EH (cell line): ENCODE measurements around the gene KIF5C.

Experiments
- DNase-seq: peaks from one replicate; pipeline ENCODE4 v3.0.0-alpha.2; 2015; ENCODE audit warnings: low read depth

KIF5C gene

DNA sequence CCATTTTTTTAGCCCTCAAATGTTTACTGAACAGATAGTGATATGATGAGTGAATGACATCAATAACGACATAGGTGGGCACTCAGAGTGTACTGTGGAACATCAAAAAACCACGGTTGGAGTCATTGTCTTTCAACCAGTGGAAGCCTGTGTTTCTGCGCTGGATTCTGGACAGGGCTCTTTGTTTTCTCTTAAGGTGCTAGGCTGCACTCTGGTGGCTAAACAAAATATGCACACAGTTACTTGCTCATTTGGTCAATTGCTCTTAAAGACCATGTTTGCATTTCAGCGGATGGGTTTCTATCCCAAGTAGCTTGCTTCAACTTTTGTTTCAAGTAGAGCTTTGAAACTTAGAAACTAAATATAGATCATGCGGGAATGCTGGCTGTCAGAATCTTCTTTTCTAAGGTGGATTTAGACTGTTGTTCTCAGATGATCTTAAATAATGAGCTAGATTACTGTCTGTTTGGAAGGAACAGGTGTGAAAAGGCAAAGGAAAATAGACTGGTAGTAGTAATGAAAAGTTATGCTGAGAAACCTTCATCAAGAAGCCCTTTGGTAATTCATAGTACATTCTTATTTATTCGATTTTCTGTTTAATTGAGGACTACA is 115.0 kb downstream of the KIF5C start:
- DNase-seq = peak; percentile 79

DNA sequence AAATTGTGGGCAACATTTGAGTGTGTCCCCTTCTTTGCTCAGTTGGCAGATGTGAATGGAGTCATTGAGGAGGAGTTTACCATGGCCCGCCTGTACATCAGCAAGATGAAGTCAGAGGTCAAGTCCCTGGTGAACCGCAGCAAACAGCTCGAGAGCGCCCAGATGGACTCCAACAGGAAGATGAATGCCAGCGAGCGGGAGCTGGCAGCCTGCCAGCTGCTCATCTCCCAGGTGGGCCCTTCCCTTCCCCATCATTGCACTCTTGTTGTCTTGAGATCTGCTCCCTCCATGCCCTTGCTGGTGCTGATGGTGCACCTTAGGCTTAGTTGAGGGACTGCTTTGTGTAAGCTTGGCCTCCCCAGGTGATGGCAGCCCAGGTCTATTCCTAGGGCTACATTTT is 115.9 kb downstream of the KIF5C start:
- no peak for DNase-seq

DNA sequence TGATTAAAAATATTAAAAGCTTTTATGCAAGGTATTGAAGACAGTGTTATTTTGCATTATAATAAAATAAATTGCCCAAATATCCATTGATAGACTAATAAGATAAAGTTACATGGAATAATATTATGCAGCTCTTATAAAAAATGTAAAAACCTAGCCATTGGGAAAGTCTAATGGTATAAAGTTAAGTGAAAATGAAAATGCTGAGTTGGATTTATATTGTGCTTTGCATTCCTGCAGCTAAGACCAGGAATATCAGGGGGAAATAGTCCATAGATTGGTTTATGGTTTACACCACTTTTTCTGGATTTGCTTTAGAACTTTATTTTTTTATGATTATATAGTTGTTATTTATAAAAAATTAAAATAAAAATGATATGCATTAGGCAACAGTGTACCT is 117.4 kb downstream of the KIF5C start:
- DNase-seq = no peak

DNA sequence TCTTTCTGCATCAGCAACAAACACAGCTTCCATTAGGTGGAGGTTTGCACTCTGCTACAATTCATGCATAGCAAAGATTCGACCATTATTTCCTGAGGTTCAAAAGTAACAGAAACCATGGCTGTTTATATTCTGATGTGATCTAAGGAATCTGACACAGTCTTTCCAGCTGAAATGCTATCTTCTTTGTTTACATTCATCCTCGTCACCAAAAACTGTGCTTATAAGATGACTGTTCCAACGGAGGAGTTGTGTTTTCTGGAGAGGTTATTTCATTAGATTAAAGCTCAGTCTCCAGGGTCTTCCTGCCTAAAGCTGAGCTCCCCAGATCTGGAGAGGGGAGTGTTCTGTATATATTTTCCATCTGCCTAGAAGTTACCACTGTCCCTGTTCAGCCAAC is 118.3 kb downstream of the KIF5C start:
- DNase-seq = no peak

DNA sequence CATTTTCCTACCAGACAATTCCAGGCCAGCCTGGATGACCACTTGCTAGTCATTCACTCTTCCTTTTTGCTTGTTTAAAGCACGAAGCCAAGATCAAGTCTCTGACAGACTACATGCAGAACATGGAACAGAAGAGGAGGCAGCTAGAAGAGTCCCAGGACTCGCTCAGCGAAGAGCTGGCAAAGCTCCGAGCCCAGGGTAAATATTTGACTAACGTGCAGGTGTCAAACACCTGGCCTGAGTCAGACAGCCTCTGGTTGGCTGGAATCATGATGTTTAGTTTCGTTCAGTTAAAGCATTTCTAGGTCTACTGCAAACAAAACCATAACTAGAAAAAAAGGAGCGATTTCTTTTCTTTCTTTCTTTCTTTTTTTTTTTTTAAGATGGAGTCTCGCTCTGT is 119.3 kb downstream of the KIF5C start:
- no peak for DNase-seq

DNA sequence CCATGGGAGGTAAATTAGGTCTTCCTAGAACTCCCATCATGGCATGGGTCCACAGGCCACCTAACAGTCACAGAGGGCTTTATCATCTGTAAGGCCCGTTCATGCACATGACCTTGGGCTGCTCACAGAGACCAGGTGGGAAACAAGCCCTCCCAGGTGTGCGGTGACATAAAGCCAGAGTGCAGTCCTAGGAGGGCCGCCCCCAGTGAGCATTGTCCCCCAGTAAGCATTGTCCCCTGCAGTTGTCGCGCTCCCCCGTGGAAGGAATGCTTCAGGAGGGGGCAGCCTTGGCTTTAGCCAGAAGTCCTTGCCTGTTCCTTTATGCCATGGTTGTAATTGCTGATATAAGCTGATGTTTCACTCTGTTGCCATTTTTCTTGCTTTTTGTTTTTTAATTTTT is 121.8 kb downstream of the KIF5C start:
- DNase-seq = no peak

DNA sequence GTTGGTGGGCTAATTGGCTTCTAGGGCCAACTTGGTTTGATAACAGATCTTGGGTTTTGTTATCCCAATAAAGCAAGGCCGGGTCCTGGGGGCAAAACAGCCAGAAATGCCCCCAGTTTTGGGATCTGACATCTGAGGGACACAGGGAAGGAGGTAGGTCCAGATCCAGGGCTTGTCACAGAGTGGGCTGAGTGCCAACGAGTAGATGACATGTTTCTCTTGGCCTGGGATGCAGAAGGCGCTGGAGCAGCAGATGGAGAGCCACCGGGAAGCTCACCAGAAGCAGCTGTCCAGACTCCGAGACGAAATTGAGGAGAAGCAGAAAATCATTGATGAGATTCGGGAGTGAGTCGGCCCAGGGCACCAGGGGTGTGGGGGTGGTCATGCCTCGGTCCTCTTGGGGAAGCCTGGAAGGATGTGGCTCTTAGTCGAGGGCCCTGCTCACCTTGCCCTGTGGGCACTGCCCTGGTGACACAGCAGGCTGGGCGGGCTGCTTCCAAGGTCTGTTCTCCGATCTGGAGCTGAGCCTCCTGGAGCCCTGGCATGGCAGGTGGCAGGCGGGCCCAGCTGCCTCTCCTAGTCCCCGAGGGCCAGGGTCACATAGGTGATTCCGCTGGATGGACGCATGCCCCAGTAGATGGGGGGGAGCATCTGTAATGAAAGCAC is 123.3 kb downstream of the KIF5C start:
- DNase-seq = no peak

DNA sequence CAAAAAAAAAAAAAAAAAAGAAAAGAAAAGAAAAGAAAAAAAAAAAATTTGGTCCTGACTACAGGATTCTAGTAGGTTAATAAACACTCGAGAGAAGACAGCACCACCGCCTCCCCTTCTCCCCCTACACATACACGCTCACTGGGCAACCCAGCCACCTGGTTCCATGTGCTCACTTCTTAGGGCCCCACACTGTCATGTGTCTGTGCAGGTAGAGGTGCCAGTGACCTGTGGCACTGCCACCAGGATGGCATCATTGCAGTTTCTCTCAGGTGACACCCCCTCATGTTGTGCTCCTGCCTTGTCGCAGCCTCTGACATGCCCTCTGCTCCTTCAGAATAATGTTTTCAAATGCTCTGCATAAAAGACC is 123.8 kb downstream of the KIF5C start:
- no peak for DNase-seq

DNA sequence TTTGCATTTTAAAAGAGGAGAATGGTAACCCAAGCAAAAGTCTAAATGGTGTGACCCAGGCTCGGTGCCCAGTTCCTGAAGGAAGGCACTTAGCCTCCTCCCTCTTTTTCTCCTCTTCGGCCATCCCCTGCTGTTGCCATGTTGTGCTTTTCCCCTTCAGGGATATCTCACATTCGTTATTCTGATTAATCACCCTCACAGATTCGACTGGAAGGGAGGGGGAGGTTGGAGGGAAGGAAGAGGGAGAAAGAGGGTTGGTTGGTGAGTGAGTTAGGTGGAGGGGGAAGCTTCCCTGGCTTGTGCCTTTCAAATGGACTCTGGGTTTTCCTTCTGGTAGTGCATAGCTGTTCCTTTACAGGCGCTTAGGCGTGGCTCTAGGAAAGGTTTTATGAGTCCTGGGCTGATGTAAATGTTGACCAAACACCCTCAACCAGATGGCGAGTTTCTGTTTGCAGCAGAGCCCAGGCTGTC is 124.5 kb downstream of the KIF5C start:
- peak; percentile 39 for DNase-seq

DNA sequence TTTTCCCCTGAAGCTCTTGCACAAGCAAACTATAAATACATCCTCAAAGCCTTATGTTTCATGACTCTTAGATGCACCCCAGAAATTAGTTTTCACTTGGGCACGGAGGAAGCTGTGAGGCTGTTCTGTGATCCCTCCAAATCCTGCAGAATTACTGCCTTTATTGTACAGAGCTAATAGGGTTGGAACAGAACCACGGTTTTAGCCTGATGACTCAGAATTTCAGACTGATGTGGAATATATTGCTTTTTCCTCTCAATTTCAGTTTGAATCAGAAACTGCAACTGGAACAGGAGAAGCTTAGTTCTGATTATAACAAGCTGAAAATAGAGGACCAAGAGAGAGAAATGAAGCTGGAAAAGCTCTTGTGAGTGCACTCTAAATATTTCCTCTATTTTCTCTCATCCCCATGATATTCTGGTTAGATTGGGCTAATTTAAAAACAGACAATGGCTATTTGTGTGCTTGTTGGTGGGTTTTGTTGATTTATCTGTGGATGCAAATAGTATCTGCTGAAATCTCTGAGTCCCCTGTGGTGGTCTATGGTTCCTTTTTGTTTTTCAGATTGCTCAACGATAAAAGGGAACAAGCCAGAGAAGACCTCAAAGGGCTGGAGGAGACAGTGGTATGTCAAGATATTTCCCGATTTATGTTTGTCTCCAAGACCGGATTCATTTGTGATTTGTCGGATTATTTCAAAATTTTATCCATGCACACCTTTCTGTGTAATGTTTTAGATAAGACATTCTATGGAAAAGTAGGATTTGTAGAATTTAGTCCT is 125.3 kb downstream of the KIF5C start:
- DNase-seq = peak; percentile 33

DNA sequence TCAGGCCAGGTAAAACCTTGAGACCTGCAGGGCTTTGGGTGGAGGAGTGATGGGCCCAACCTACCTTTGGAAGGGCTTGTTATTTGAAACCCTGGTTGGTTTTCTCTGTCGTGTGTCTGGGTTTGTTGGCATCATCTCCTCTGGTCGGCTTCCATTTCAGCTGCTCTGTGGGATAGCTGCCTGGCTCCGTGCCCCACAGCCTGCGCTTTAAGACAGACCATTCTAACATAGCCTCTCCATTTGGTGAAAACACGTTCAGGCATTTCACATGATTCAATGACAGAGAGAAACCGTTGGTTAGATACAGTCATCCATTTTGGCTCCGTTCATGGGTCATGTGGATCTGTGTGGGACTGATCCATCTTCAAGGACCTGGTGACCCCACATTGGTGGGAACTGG is 126.5 kb downstream of the KIF5C start:
- no peak for DNase-seq

DNA sequence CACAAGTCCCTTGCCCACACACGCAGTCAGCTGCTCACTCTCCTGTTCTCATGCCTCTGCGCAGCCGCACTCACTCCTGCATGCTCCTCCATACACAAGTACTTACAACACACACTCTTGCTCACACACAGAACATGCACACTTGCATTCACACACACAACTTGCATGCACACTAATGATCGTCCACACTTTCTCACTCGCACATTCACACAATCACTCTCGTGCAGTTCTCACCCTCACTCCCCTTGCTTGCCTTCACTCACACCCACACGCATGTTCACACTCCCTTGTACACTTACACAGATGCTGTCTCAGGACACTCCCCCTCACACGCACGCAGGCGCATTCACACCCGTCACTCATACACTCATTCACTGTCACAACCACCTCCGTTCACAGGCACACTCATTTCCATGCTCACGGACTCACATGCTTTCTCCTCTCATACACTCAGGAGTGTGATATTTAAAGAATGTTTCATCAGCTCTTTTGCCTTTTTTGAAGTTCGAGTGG is 127.4 kb downstream of the KIF5C start:
- DNase-seq = peak; percentile 86

DNA sequence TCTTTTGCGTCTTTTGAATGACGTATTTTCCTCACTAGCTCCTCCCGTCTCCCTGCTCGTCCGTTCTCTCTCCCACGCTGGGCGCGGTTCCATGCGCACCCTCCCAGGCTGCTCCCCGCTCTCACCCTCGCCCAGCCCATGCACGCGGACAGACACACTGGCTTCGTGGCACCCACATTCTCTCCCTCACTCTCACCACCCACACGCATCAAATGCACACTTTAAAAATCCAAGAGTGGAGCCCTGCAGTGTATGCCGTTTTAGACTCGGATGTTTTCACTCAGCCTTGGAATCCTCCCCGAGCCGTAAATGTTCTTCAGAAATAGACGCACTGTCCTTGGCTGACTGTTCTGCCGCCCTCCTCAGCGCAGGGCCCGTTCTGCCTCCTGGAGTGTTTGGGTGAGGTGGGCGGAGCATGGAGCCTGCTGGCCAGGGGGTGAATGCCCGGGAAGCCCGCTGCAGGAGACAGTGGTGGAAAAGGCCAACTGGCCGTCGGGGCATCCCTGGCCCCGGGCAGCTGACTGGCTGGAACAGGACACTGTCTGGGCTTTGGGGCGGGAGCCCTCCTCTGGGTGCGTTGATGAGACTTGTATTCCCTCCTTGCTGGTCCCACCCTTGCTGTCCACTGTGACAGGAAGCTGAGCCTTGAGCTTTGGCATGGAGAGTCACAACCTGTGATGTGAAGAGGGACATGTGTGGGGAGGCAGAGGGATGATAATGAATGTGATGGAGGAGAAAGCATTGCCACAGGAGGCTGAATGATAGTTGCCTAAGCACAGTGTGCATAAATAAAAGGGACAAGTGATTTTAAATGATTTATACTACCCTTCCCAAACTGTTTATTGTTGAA is 128.1 kb downstream of the KIF5C start:
- peak; percentile 81 for DNase-seq

DNA sequence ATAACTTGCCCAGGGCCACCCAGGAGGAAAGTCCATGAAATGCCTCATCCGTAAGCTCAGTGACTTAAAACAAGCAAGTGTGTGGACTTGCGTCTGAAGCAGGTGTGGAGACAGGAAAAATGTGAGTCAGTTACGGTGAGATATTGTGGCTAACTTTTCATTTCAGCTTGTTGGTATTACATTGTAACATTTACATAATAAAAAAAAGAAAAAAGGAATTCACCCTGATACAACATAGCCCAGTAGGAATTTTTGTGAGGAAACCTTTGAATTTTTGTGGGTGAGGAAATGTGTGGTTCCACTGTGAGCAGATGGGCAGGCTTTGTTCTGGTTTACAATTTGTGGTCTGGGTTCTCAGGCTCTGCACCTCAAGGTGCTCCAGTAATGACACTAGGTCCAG is 129.8 kb downstream of the KIF5C start:
- DNase-seq = peak; percentile 86

DNA sequence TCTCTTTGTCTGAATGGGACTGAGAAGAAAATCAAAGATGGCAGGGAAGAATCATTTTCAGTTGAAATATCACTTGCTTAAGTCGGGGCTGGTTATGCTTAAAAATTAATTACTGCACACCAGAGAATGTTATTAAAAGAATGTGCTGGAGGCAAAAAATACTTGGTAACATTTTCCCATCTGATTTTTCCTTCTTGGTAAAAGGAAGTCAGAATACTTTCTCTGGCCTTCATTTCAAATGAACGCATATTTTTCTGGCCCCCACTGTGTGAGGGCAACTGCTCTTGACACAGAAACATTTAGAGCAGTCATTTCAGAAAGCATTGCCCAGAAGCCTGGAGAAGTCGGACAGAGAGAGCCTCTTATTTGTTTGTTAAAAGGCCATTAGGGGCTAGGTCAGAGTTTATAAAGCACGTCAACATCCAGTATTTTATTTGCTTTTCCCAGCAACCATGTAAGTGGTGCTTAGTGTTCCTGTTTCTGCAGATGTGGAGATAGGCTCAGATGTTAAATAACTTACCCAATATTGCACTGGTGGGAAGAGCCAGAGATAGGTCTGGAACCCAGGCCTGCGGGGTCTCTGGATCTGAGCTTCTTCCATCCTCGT is 130.5 kb downstream of the KIF5C start:
- peak; percentile 88 for DNase-seq

DNA sequence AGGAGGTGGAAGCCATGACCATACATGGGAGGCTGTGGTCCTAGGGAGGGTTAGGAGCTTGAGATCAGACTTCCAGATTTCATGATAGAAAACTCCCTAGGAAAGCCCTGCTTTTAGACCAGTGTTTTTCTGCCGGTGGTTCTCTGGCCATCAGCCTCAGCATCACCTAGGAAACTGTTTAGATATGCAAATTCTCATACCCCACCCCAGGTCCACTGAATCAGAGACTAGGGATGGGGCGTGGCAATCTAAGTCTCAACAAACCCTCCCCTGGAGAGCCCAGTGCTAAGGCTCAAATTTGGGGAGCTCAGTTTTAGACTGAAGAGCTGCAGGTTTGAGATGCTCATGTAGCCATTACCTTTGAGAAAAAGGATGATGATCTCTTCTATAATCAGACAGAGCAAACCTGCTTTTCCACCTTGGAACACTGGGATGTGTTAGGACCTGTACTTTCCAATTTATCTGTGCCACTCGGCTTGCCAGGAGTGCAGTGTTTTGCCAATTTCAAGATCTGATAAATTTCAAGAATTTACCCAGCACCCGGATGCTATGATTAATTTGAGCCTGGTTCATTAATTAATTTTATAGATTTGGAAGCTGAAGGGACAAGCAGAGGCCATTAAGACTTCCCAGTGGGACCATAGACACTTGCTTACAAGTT is 132.0 kb downstream of the KIF5C start:
- DNase-seq = no peak

DNA sequence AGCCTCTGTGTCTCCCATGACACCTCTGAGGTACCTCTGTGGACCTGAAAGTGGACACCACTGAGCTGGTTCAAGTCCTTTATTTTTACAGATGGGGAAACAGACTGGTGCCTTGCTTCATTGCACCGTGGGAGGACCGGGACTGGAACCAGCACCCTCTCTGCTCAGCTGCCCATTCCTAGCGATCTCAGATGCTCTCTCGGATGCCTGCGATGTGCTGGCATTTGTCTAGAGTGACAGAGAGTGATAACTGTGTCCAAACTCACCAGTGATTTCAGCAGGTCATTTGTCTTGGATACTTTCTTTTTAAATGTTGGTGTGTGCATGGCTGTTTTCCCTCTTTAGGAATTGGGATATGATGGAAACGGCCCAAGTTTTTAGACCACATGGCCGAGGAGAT is 133.4 kb downstream of the KIF5C start:
- no peak for DNase-seq

DNA sequence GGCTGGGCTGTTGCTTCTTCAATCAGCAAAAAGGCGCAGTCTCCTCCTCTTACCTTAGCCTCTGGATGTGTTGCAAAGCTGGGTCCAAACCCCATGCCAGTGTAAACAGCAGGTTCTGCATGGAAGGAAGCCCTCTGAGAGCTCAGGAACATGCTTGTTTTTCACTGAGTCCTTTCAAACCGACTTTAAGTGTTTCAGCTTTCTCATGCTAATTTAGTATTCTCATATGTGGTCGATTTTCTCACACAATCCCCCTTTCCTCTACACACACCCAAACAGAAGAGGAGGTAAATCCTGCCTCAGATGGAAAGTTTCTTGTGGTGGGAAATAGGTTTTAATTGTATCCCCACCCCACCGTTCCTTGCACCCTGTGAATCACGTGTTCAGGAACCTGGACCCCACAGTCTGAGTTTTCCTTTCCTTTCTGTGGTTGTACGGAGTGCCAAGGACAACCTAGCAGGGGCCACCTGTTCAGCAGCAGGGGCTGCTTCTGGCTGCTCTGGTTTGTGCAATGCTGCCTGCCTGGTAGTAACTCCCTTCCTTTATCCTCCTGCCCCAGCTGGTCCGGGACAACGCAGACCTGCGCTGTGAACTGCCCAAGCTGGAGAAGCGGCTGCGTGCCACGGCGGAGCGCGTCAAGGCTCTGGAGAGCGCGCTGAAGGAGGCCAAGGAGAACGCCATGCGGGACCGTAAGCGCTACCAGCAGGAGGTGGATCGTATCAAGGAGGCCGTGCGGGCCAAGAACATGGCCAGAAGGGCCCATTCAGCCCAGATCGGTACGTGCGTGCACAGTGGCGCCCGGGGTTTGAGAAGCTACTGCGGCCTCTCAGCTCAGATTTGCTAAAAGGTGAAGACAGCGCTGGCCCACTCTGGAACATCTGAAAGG is 134.8 kb downstream of the KIF5C start:
- DNase-seq = no peak

DNA sequence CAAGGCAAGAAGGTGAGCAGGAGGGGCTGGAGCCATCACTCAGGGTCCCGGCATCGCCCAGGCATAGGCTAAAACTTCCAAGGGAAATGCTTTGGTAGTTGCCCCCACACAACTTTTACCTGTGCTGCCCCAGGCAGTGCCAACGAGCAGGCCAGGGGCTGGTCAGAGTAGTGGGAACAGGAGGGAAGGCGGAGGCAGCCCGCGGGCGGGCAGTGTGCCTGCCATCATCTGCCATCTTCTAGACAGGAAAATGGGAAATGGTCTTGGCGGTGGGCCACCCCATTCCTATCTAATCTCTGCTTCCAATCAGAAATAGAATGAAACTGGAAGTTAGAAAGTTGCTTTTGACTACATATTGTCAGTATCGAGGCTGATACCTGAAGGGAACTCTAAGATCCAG is 137.5 kb downstream of the KIF5C start:
- no peak for DNase-seq

DNA sequence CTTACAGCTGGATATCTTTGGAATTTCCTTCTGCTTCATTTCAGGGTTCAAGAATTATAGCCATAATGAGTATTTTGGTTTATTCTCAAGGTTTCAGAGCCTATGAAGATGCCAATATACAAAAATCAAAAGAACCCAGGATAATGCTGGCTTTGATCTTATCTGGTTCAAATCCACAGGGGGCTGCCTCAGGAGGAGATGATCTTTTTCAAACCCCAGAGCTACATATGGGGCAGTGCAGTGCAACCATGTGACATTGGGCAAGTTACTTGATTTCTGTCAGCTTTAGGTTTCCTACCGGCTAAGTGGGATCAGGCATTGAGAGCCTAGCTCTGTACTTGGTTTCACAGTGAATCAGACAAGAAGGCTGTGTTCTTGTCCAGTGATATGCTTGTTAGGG is 140.5 kb downstream of the KIF5C start:
- no peak for DNase-seq
